GM19043 (cell line): ENCODE results near the gene METTL2B.
A peak's percentile ranks its signal among the peaks of the same experiment; 100 is the strongest.
"Not testable (repeated sequence)": the region's sequence is repeated elsewhere in the genome, so short reads cannot be mapped to it uniquely, and the experiment has no call there.

Source experiments
- ATAC-seq: cut with Tn5 transposase; IDR thresholded peaks from one replicate; pipeline ENCODE4 v1.9.1; 2021; ENCODE audit warnings: low read depth; ENCODE audit not compliant: unreplicated experiment

Gene METTL2B

DNA sequence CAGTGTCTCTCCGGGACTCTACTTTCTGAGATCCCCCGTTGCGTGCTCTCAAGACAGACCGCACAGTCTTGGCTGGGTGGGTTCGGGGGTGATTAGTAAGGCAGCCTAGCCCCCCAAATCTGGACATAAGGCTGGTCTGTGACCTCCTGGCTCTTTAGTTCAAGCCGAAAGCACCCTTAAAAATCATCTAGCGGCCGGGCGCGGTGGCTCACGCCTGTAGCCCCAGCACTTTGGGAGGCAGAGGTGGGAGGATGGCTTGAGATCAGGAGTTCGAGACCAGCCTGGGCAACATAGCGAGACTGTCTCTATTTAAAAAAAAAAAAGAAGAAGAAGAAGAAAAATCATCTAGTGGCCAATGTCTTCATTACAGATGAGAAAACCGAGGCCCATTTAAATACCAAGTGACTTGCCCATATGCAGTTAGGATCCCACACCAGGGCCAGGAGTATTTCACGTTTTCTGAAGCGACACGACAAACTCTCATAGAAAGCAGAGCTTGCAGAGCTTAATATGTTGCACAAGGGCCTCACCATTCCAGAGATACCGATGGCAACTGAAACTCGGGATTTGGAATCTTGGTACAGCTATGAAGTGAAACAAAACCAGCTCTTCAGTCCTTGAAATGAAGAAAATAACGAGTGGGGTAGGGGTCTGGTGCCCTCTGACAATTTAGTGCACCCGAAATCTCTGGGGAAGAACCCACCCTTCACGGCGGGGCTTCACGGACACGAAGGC, 21.6 kb upstream of the METTL2B start:
- ATAC-seq: no peak

DNA sequence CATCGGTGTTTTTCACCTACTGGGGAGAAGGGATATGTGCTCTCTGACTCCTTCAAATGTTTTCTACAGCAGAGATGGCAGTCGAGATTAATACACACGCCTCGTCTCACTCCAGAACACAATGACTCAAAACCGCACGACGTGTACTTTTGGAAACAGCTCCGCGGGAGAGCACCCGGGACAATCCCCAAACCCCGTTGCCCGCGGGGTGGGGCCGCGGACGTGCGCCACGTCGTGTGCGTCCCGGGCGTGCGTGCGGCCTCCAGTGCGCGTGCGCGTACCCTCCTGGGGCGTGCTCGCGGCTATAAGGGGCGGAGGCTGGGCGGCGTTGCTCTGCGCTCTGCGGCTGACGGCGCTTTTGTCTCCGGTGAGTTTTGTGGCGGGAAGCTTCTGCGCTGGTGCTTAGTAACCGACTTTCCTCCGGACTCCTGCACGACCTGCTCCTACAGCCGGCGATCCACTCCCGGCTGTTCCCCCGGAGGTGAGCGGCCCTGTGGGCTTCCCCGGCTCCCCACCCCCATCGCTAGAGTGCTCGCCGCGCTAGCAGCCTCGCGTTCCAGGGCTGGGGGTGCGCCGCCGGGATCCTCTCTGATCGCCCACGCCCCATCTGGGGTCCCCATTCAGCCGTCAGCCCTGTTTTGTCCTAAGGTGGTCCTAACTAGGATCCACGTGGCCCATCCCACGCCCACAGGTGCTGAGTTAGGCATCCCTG, 20.8 kb upstream of the METTL2B start, which contains the start of gene HILPDA:
TSS of gene HILPDA (plus strand) at position 336 of the 712 bp plus-strand sequence. CDS start 1,391 bp downstream, outside the sequence.
- ATAC-seq: peak; percentile 80

DNA sequence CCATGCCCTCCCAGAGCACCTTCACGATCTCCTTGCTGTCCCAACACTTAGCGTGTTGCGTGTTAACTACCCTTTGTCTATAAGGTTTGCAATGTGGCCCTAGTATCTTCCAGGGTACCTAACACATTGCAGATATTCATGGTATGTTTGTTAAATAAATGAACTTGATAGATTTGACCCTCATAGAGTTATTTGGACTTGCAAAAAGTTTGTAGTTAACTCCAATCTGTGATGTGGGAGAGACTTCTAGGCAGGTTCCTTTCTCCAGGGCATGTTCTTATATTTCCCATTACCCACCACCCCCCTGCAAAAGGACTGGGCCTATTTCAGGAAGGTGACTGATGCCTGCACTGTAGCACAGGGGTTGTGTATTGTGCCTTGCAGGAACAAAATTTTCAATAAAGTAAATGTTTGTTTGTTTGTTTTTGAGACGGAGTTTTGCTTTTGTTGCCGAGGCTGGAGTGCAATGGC, 20.3 kb upstream of the METTL2B start:
- ATAC-seq: peak; percentile 2

DNA sequence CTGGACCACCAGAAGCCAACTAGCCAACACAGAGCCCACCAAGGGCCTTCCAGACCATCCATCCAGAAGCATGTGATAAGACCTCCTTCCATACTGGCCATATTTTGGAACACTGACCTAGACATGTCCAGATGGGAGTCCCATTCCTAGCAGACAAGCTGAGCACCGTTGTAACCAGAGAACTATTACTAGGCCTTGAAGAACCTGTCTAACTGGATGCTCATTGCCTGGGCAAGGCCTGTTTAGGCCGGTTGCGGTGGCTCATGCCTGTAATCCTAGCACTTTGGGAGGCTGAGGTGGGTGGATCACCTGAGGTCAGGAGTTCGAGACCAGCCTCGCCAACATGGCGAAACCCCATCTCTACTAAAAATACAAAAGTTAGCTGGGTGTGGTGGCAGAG, 19.2 kb upstream of the METTL2B start:
- ATAC-seq: not testable (repeated sequence)

DNA sequence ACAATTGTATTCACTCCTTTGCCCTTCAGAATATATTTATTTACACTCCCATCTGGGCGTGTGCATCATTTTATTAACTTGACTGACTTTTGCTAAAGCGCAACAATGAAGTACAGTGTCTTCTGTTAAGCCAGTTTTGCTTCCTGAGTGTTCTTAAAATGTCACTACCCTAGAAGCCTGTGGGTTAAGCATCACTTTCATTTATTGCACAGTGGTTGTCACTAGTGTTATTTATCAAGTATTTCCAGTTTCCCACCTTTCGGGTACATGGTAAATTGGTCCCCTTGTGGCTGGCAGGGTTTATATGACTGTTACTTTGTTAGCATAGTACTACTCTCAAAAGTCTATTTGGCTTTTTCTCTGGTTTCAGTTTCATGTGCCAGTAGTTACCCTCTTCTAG, 17.6 kb upstream of the METTL2B start:
- ATAC-seq: peak; percentile 15

DNA sequence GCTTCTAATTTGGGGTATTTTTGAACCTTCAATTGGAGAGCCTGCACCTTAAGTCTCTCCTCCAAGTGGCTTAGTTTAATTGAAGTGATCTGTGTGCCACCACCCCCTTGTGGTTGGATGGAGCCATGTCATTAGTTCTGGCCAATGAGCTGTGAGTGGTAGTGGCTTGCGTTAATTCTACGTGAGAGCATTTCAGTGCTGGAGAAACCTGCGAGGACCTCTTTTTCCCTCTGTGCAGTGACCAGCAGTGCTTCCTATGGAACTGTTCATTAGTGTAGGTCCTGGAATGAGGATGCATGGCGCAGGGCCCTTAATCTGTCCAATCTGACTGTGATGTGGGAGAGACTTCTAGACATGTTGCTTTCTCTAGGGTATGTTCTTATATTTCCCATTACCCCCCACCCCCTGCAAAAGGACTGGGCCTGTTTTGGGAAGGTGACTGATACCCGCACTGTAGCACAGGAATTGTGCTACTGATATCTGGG, 17.1 kb upstream of the METTL2B start:
- ATAC-seq: peak; percentile 44

DNA sequence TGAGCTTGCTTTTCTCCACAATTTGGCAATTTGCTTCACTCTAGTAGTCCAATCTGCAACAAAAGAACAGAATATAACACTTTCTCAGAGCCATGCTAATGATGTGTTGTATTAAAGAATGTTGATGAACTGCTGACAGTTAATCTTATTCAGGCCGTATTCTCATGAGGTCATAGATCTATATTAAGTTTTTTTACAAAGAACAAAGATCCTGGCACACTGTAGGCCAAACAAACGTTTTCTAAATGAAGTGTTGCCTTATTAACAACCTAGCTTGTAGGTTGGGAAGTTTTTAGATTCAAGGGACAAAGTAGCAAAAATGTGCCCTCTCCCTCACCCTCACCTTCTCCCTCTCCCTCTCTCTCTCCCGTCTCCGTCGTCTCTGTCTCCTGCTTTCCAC, 14.1 kb upstream of the METTL2B start:
- ATAC-seq: no peak

DNA sequence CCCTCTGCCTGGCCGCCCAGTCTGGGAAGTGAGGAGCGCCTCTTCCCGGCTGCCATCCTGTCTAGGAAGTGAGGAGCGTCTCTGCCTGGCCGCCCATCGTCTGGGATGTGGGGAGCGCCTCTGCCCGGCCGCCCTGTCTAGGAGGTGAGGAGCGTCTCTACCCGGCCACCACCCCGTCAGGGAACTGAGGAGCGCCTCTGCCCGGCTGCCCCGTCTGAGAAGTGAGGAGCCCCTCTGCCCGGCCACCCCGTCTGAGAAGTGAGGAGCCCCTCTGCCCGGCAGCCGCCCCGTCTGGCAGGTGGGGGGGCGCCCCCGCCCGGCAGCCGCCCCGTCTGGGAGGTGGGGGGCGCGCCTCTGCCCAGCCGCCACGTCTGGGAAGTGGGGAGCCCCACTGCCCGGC, 13.2 kb upstream of the METTL2B start:
- ATAC-seq: not testable (repeated sequence)

DNA sequence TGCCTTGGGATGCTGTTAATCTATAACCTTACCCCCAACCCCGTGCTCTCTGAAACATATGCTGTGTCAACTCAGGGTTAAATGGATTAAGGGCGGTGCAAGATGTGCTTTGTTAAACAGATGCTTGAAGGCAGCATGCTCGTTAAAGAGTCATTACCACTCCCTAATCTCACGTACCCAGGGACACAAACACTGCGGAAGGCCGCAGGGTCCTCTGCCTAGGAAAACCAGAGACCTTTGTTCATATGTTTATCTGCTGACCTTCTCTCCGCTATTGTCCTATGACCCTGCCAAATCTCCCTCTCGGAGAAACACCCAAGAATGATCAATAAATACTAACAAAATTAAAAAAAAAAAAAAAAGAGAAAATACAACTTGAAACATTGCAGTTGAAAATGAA, 12.6 kb upstream of the METTL2B start:
- ATAC-seq: not testable (repeated sequence)

DNA sequence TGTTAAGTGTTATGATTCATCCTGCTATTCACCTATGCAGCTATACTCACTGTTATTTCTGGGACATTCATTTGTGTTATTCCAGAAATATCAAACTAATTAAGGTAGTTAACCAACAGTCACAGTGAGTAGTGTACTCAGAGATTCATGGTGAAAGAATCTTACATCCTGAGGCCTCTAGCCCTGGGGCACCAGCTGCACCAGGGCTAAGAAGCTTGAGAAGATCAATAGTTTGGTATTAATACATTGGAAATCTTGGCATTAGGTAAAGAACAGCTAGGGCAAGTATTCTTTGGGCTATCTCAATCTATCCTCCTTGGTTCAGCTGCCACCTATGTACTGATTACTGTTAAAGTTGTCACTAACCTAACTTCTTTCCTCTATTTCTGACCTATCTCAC, 9.7 kb upstream of the METTL2B start:
- not testable (repeated sequence) for ATAC-seq

DNA sequence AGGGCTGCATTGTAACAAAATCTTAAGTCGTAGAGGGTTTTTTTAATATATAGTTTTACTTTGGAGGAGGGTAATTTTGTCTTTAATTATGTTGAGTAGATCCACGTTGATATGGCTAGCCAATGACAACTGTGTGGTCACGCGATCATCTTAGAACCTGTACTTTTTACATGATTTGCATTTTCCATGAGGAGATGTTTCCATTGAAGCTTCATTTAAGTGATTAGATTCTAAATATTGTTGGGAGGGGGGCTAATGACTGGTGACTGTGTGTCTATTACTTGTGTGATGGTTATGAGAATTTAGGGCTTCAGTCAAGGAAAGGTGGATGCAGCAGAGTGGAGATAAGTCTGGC, 765 bp downstream of the METTL2B start:
- ATAC-seq: not testable (repeated sequence)

DNA sequence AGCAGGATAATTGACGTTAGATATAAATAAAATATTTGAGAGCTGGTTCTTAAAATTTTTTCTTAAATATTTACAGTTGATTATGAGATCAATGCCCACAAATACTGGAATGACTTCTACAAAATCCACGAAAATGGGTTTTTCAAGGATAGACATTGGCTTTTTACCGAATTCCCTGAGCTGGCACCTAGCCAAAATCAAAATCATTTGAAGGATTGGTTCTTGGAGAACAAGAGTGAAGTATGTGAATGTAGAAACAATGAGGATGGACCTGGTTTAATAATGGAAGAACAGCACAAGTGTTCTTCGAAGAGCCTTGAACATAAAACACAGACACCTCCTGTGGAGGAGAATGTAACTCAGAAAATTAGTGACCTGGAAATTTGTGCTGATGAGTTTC, 2.5 kb downstream of the METTL2B start:
- not testable (repeated sequence) for ATAC-seq

DNA sequence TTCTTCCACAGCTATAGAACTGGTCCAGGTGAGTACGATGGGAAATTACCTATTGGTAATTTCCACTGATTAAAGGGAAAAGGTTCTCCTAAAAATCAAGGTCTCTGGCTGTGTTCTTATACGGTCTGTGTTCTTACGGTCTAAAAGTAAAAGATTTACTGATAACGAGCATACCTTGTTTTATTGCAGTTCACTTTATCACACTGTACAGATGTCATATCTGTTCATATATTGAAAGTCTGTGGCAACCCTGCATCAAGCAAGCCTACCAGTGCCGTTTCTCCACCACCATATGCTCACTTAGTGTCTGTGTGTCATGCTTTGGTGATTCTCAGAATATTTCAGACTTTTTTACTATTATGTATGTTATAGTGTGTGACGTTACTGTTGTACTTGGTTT, 11.6 kb downstream of the METTL2B start:
- ATAC-seq: not testable (repeated sequence)

DNA sequence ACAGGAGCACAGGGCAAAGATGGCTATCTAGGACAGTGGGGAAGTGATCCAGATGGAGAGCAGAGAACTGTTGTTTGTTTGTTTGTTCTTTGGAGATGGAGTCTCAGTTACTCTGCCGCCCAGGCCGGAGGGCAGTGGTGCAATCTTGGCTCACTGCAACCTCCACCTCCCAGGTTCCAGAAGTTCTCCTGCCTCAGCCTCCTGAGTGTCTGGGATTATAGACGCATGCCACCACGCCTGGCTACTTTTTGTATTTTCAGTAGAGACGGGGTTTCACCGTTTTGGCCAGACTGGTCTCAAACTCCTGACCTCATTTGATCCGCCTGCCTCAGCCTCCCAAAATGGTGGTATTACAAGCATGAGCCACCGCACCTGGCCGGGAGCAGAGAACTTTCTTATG, 20.9 kb downstream of the METTL2B start:
- ATAC-seq: no peak

DNA sequence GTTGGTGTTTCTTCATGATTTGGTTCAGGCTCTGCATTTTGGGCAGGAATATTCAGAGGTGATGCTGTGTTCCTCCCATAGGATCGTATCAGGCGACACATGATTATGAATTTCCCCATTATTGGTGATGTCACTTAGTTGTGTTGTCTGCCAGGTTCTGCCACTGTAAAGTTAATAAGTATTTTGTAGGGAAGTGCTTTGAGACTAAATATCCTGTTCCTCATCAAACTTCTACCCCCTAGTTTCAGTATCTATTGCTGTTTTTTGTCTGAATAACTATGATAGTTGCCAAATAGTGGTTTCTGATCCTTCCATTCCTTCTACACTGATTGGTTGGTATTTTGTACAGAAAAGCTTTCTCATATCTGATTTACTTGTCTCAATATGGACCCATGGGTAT, 28.9 kb downstream of the METTL2B start:
- not testable (repeated sequence) for ATAC-seq

DNA sequence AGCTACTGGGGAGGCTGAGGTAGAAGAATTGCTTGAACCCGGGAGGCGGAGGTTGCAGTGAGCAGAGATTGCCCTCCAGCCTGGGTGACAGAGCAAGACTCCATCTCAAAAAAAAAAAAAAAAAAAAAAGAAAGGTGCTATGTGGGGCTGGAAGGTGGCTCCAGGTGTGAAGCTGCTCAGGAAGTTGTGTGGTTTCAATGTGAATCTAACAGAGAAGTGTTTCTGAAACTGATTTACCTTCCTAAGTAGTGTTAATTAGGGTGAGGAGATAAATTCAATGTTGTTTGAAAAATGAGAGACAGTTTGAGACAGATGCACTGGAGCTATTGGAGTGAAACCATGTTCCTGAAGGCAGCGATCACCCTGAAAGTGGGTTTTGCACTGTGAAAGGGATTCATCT, 30.3 kb downstream of the METTL2B start:
- peak; percentile 62 for ATAC-seq

DNA sequence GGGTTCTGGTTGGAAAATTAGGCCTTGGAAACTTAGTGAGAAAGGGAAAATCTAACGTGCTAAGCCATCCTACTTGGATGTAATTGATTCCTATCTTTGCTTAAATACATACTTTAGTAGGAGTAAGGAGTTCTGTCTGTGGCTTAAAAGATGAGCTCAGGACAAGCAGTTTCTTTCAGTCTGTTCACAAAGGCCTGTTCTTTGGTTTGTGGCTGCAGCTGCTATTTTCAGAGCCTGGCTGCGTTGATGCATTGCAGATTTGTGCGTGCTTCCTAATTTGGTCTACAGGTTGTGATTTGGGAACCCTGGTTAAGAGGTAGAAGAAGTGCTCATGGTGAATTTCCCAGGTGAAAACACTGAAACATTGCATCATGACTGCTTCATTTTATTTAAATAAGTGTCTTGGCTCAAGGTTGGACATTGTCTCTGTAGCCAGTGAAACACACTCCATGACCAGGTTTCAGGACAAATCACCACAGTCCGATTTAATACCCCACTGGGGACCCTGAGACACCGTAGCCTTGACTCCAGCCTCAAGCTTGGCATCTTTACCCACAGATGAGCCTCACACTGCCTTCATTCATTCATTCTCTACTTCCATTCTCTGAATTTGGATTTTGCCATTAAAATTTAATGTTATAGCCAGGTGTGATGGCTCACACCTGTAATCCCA, 30.9 kb downstream of the METTL2B start:
- peak; percentile 47 for ATAC-seq

DNA sequence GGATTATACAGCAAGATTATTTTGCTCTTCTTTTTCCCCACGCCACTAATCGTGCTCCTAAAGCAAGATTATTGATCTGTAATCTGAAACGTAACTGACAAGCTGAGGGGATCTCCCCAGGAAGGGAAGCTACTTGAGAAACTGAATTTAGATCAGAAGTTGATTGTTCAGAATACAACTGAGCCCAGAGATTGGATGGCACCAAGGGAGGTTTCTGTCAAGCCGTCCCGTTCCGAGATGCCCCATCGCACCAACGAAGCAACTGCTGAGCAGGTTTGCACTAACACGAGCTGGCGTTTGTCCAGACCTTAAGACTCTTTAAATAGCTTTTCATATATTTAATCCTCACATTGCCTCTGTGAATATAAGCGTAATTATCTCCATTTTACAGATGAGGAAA, 35.1 kb downstream of the METTL2B start:
- not testable (repeated sequence) for ATAC-seq

DNA sequence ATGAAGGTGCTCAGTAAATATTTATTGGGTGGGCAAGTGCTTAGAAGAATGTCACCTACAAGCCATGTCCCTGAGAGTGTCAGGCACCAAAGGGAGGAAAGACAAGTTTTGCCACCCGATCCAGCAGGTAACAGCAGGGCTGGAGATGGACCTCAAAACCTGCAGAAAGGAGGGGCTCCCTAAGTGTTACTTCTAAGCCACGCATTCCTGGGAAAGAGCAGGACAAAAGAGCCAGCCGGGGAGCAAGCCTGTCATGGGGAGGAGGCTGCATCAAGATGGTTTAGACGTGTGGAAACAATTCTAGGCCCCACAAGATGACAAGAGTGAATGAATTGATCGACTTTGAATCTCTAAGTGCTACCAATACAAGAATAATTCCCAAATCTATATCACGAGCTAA, 38.7 kb downstream of the METTL2B start:
- ATAC-seq: not testable (repeated sequence)

DNA sequence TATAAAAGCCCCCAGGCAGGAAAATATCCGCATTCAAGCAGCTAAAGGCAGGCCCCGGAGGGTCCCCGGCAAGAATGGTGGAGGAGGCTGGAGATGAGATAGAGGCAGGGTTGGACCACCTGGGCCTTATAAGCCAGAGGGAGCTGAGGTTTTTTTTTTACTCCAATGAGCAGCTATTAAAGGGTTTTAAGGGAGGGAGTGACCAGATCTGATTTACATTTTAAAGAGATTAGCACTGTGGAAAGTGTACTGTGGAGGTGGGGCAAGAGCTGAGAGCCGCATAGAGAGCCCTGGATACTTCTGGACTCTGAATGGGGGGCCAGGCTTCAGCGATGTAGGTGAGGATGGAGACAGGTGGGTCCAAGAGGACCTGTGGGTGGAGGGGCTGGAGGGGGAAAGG, 40.5 kb downstream of the METTL2B start:
- not testable (repeated sequence) for ATAC-seq
